Epithelial cell of proximal tubule (primary cell): ENCODE measurements around the gene ATG2B. TPM values are rescaled to one million over a fixed set of nuclear protein-coding genes. Genes with fewer than 3 reads are reported as not detected.
A peak's percentile ranks its signal among the peaks of the same experiment; 100 is the strongest.

Experiments
- DNase-seq: peaks from one replicate; pipeline ENCODE4 v3.0.0-alpha.2; 2011; ENCODE audit warnings: low read depth
- H3K4me3 ChIP-seq: 2 replicates; pipeline ENCODE4 v1.5.1; 2011; ENCODE audit warnings: low read depth, mild to moderate bottlenecking, low read length
- CTCF ChIP-seq: conservative IDR thresholded peaks from 2 replicates; pipeline ENCODE4 v1.5.1; 2012; ENCODE audit warnings: low read depth, mild to moderate bottlenecking, low read length
- total RNA-seq: library from RNA; depleted of rRNA; stranded (reverse); fragments of >200 nt; gene quantifications from 2 replicates; pipeline ENCODE4 v1.2.3, GENCODE V29; 2015

ATG2B gene
- total RNA-seq, 1 donor from 2014 or later = 8.6 TPM

- peak overlapping the region; percentile 75 for H3K4me3 ChIP-seq
- no peak for DNase-seq
- TF ChIP-seq CTCF = no peak
Measured at GRCh38 chr14:96393071-96393691, 30.0 kb upstream of the ATG2B start.

DNA sequence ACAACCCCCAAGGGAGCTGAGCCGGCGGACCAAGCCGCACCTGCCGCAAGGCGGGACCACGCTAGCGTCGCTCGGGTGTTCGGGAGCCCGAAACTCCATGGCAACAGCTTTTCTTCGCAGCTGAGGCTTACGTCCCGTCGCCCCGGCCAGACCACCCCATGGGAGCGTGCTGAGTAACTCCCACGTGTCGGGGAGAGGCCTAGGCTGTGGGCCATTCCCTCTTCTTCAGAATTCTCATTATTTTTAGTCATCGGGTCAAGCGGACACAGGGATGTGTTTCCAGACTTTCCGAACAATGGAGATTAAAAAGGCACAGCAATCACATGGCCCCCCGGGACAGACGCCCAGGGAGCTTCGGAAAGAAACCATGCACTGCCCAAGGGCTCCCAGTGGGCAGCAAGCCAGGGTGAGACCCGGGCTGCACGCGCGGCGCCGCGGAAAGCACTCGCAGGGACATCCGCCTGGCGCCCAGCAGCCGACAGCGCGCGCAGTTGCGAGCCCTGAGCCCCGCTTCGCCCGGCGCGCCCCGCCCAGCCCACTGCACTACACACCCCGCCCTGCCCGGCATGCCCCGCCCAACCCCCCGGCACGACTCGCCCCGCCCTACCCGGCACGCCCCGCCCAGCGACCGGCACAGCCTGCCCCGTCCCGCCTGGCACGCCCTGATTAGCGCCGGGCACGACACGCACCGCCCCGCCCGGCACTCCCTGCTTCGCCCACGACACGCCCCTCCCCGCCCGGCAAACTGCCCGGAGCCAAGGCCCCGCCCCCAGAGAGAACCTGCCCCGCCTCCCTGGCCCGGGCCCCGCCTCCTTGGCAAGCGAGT is 28.4 kb upstream of the ATG2B start:
- DNase-seq = no peak
- TF ChIP-seq CTCF = no peak
- peak overlapping the region; percentile 80 for H3K4me3 ChIP-seq

GRCh38 chr14:96390965-96391292 is 27.8 kb upstream of the ATG2B start:
- no peak for DNase-seq
- no peak for TF ChIP-seq CTCF
- peak overlapping the region; percentile 80 for H3K4me3 ChIP-seq

DNA sequence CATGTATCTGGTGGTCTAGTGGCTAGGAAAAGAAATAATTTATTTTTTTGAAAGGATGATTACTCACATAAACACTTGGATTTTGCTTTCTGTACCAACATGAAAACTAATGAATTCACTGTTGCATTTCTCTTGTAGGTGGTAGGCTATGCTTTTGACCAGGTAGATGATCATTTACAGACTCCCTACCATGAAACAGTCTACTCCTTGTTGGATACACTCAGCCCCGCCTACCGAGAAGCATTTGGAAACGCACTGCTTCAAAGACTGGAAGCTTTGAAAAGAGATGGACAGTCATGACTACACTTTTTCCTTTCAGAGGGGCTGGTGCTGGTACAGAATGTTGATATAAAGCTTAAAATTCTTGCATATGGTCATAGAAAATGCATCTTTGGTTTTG is 22.2 kb upstream of the ATG2B start:
- no peak for TF ChIP-seq CTCF
- no peak for DNase-seq
- H3K4me3 ChIP-seq = no peak overlapping the region

DNA sequence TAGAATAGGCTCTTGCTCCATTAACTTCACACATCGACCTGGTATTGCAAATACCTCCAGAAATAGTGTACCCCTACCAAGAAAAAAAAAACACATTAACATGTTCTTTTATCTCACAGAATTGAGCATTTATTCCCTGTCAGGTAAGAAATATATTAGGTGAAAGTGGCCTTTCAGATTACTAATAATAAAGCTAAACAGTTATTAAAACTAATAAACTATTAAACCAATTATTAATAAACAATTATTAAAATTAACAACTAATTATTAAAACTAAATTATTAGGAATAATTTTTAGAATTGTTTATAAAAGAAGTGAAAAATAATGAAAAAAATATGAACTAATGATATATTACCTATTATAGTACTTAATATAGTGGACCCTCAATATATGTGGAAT is 21.6 kb upstream of the ATG2B start:
- DNase-seq = no peak
- no peak for TF ChIP-seq CTCF

DNA sequence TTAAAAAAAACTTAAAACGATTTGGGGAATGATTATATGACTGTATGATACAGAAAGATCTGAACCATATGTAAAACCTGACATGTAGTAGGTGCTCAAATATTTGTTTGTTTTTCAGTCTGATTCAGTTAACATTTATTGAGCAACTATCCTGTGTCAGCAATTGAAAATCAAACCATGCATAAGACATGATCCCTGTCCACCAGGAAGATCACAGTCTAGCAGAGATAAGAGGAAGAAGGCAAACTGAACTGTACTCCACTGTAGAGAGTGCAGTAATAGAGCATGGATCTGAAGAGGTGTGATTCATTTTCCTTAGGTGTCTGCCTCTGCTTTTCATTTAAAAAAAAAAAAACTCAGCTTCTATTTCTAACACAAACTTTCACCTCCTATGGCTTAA is 20.9 kb upstream of the ATG2B start:
- H3K4me3 ChIP-seq = no peak overlapping the region
- no peak for DNase-seq
- TF ChIP-seq CTCF = no peak

More for the DNA sequence above, 21.6 kb upstream of the ATG2B start:
- H3K4me3 ChIP-seq = no peak overlapping the region

- no peak for TF ChIP-seq CTCF
- DNase-seq = no peak
- no peak overlapping the region for H3K4me3 ChIP-seq
Measured at GRCh38 chr14:96383445-96383844, 20.3 kb upstream of the ATG2B start.
